ENCODE results near the gene FSD1L. TPM values are rescaled to one million over a fixed set of nuclear protein-coding genes. Genes with fewer than 3 reads are reported as not detected.
A peak's percentile ranks its signal among the peaks of the same experiment; 100 is the strongest.
"Not testable (repeated sequence)": the region's sequence is repeated elsewhere in the genome, so short reads cannot be mapped to it uniquely, and the experiment has no call there.

The FSD1L gene
- total RNA-seq, 1 donor, result 7.0 TPM

- no peak overlapping the region for H3K4me3 ChIP-seq (ENCODE audit: low read depth, low read length)
- DNase-seq (ENCODE audit: low read depth), result peak; percentile 47
- TF ChIP-seq, protein P1, sequence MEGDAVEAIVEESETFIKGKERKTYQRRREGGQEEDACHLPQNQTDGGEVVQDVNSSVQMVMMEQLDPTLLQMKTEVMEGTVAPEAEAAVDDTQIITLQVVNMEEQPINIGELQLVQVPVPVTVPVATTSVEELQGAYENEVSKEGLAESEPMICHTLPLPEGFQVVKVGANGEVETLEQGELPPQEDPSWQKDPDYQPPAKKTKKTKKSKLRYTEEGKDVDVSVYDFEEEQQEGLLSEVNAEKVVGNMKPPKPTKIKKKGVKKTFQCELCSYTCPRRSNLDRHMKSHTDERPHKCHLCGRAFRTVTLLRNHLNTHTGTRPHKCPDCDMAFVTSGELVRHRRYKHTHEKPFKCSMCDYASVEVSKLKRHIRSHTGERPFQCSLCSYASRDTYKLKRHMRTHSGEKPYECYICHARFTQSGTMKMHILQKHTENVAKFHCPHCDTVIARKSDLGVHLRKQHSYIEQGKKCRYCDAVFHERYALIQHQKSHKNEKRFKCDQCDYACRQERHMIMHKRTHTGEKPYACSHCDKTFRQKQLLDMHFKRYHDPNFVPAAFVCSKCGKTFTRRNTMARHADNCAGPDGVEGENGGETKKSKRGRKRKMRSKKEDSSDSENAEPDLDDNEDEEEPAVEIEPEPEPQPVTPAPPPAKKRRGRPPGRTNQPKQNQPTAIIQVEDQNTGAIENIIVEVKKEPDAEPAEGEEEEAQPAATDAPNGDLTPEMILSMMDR (IDR thresholded peaks at IDR 0.05; ENCODE audit: insufficient read depth, low read length), result no peak
Measured at GRCh38 chr9:105510024-105510423, 62.2 kb downstream of the FSD1L start.

DNA sequence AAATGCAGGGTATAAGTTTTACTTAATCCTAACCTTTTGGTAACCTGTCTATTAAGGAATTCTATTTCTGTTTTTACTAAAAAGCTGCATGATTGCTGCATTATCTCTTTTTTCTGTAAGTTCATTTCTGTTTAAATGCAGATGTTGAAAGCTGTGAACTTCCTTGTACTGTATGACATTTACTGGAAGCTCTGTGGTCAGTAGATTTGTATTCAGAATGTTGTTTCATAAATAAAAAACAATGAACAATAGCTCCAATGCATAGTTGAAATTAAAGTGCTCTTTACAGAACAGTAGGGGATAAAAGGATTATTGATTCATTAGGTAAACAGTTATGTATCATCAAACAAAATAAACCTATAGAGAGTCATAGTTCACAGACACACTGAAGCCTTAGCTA is 63.6 kb downstream of the FSD1L start:
- no peak overlapping the region for H3K4me3 ChIP-seq (ENCODE audit: low read depth, low read length)
- TF ChIP-seq, protein P1 (IDR thresholded peaks at IDR 0.05; ENCODE audit: insufficient read depth, low read length), result no peak

DNA sequence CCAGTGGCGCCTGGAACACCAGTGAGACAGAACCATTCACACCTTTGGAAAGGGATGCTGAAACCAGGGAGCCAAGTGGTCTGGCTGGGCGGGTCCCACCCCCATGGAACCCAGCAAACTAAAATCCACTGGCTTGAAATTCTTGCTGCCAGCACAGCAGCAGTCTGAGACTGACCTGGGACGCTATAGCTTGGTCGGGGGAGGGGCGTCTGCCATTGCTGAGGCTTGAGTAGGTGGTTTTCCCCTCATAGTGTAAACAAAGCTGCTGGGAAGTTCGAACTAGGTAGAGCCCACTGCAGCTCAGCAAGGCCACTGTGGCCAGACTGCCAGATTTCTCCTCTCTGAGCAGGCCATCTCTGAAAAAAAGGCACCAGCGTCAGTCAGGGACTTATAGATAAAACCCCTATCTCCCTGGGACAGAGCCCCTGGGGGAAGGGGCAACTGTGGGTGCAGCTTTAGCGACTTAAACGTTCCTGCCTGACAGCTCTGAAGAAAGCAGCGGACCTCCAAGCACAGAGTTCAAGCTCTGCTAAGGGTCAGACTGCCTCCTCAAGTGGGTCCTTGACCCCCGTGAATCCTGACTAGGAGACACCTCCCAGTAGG is 68.1 kb downstream of the FSD1L start:
- TF ChIP-seq, protein P1 (IDR thresholded peaks at IDR 0.05; ENCODE audit: insufficient read depth, low read length), result no peak
- no peak for DNase-seq (ENCODE audit: low read depth)
- no peak overlapping the region for H3K4me3 ChIP-seq (ENCODE audit: low read depth, low read length)

More for the DNA sequence above, 63.6 kb downstream of the FSD1L start:
- DNase-seq (ENCODE audit: low read depth), result no peak

DNA sequence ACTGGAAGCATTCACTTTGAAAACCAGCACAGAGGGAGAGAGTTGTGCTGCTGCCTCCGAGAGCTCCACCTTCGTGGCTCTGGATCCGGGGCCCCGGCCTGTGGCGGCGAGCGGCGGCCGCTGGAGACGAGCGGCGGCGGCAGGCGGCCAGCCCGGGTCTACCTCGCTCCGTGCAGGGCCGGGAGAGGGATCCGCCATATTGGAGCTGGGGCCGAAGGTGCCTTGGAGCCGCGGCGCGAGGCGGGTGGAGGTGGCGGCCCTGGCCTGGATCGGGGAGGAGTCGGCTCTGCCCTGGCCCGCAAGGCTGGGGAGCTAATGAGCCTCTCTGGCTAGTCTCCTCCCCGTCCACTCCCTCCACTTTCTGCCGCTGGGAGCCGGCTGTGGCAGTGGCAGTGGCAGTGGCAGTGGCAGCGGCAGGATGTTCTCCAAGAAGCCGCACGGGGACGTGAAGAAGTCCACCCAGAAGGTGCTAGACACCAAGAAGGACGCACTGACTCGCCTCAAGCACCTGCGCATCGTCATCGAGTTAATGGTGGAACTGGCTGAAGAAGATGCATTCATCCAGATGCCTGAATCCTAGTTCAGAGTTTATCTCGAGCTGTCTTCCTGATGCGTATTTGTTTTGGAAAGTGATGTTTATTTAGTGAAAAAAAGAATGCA is 72.0 kb downstream of the FSD1L start:
- not testable (repeated sequence) for DNase-seq (ENCODE audit: low read depth)
- H3K4me3 ChIP-seq (ENCODE audit: low read depth, low read length), result peak overlapping the region; percentile 44

DNA sequence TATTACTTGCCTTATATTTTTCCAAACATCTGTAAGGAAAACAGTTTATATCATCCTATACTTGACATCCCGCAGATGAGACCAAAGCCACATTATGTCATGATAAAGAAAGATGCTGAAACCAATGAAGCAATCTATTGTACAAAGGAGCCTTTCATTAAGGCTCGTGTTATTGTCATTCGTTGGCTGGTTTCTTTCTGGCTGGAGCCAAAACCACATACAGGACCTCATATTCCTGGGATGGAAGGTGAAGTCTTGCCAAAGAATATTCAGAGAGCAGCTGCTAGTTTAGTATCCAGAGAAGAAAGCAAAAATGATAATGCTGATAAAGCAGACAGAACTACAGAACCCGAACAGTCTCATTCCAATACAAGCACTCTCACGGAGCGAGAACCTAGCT is 73.2 kb downstream of the FSD1L start:
- H3K4me3 ChIP-seq (ENCODE audit: low read depth, low read length); DNase-seq (ENCODE audit: low read depth): not testable (repeated sequence)

DNA sequence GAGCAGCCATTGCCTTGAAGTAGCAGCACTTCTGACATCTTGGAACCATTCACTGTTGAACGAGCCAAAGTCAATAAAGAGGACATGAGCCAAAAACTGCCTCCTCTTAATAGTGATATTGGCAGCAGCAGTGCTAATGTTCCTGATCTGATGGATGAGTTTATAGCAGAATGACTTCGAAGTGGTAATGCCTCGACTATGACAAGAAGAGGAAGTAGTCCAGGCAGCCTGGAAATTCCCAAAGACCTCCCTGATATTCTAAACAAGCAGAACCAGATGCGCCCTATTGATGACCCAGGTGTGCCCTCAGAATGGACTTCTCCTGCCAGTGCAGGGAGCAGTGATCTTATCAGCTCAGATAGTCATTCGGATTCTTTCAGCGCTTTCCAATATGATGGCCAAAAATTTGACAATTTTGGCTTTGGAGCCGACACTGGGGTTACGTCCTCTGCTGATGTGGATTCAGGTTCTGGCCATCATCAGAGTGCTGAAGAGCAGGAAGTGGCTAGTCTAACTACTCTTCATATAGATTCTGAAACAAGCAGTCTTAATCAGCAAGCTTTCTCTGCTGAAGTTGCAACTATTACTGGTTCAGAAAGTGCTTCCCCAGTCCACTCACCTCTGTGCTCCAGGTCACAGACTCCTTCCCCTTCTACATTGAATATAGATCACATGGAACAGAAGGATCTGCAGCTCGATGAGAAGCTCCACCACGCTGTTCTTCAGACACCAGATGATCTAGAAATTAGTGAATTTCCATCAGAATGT is 75.0 kb downstream of the FSD1L start:
- not testable (repeated sequence) for H3K4me3 ChIP-seq (ENCODE audit: low read depth, low read length)

GRCh38 chr9:105531530-105531929 is 83.7 kb downstream of the FSD1L start:
- TF ChIP-seq, protein P1 (IDR thresholded peaks at IDR 0.05; ENCODE audit: insufficient read depth, low read length), result no peak
- H3K4me3 ChIP-seq (ENCODE audit: low read depth, low read length), result no peak overlapping the region
- DNase-seq (ENCODE audit: low read depth), result no peak

More for the DNA sequence above, 75.0 kb downstream of the FSD1L start:
- not testable (repeated sequence) for DNase-seq (ENCODE audit: low read depth)

DNA sequence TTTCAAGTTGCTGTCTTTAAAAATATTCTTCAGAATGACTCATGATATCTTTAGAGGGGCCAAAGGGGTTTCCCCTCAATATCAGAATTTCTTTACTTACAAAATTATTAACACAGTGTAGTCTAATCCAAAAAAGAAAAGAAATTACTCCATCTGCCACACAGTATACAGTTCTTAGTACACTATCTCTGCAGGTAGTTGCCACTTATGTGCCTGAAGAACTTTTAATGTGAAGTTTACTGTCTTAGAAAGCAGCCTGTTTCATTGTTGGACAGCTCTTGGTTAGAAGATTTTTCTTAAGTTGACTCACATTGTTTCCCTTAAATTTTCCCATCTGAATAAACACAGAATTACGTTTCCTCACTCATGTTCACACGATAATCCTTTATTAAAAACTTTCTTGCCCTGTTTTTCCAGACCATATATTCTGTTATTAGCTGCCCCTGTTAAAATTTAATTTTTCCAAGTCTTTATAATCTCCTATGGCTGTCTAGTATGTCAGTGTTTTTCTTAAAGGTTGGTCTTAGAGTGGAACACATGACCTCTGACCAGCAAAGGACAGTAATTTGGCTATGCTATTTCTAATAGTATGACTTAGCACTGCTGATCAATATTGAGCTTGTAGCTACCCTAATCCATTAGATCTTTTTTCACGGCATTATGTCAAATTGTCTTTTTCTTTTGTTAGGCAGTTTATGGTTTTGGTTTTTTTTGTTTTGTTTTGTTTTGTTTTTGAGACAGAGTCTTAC is 88.3 kb downstream of the FSD1L start:
- no peak for DNase-seq (ENCODE audit: low read depth)
- H3K4me3 ChIP-seq (ENCODE audit: low read depth, low read length), result no peak overlapping the region
- TF ChIP-seq, protein P1 (IDR thresholded peaks at IDR 0.05; ENCODE audit: insufficient read depth, low read length), result no peak

Measured in fibroblast of the aortic adventitia (primary cell).